ENCODE measurements around the gene RSAD2.

The RSAD2 gene

DNA sequence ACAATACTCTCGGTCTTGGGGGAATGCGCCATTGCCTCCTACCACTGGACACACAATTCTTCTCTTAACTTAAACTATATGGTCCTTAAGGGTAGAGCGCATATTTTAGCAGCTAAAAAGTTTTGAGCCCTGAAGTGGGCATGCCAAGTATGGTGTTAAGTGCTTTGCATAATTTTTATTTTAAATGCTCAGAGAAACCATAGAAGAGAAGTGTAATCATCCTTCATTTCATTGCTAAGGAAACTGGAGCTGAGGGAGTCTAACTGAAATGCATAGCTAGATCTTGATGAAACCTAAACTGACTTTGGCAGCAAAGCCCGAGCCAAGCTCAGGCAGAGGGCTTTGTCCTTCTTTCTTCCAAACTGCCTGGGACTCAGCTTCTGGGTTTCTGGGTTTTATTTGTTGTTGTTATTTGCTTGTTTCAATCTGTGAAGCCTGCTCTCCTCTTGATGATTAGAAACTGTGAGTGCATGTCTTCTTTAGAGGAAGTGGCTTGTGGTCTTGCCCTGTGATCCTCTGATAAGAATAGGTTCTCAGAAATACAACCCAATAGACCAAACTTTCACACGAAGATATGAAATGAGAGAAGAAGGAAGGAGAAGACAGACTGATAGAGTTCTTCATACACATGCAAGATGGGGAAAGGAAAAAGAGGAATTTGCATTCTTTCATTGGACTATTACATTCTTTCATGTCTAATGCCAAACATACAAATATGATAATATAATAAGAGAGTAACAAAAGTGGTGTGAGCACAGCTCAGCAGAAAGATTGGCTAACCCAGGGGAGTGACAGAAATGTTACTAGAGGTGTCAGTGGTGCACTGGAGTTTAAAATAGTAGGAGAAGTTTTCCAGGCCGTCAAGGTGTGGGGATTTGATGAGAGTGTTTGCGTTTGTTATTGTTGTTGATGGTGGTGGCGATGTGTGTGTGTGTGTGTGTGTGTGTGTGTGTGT lies 32.1 kb downstream of the RSAD2 start:
- peak; percentile 32 for DNase-seq

DNA sequence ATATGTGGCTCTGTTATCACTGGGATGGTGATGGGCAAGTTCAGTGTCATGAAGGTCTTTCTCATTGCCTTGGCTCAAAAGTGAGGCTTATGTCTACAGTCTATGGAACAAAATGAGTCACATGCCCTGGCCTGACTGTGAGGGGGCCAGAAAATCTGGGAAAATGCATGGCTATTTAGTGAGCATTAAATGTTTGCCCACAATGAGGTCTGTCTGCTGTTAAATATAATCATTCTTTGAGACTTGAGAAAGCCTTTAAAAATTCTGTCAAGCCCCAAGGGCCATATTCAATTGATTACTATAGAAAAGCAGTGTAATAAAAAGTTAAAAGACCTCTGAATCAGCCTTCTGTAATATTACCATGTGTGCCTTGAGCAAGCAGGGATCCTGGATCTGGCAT lies 34.1 kb downstream of the RSAD2 start:
- DNase-seq: no peak

DNA sequence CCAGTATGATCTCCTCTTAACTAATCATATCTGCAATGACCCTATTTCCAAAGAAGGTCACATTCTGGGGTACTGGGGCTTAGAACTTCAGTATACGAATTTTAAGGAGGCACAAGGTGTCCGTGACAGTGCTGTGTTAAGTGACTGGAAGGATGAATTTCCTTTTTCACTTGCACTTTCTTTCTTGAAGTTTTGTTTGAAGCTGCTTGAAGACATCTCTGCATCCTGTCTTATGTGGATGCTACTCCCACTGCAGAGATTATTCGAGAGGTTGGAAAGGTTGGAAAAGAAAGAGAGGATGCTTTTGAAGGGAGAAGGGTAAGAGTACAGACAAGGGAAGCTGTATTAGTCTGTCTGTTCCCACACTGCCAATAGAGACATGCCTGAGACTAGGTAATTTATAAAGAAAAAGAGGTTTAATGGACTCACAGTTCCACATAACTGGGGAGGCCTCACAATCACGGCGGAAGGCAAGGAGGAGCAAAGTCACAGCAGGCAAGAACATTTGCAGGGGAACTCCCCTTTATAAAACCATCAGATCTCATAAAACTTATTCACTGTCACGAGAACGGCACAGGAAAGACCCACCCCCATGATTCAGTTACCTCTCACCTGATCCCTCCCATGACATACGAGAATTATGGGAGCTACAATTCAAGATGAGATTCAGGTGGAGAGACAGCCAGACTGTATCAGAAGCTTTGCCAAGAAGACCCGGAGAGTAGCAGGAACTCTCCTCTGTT lies 36.0 kb downstream of the RSAD2 start:
- peak; percentile 32 for DNase-seq

DNA sequence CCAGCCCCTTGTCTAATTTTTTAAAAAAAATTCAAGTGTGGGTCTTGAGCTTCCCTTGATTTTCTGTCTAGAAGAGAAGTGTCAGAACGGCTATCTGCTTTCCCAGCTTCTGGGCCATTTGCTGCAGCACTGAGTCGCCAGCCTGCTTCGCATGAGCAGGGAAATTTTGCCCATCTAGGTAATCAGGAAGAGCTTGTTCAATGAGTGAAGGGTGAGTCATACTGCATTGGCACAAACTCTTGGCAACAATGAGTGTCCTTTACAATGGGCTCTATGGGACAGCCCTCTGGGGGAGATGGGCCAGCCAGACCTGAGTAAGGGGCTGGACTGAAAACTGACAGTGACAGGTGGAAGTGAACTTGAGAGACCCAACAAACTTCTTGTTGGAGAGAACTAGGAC lies 37.3 kb downstream of the RSAD2 start:
- DNase-seq: no peak

GRCh38 chr2:6915399-6915798 lies 37.8 kb downstream of the RSAD2 start:
- no peak for DNase-seq

DNA sequence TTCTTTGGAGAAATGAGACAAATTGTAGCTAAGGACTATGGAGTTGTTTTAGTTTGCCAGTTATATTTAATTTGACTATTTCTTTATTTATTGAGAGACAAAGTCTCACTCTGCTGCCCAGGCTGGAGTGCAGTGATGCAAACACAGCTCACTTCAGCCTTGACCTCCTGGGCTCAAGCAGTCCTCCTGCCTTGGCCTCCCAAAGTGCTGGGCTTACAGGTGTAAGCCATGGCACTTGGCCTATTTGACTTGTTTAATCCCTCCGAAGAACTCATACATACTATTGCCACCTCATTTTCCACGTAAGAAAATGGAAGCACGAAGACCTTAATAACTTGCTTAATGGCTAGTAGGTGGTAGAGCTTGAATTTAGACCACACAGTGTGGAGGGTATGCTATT lies 38.6 kb downstream of the RSAD2 start:
- no peak for DNase-seq

- DNase-seq: no peak
Measured at GRCh38 chr2:6916736-6917070, 39.1 kb downstream of the RSAD2 start.

GRCh38 chr2:6917071-6917760 lies 39.6 kb downstream of the RSAD2 start, which contains the start of gene RNF144A:
Gene RNF144A, plus strand, starts transcription at chr2:6917412. Its CDS starts 79,515 bp downstream, at chr2:6996927.
- peak; percentile 68 for DNase-seq

DNA sequence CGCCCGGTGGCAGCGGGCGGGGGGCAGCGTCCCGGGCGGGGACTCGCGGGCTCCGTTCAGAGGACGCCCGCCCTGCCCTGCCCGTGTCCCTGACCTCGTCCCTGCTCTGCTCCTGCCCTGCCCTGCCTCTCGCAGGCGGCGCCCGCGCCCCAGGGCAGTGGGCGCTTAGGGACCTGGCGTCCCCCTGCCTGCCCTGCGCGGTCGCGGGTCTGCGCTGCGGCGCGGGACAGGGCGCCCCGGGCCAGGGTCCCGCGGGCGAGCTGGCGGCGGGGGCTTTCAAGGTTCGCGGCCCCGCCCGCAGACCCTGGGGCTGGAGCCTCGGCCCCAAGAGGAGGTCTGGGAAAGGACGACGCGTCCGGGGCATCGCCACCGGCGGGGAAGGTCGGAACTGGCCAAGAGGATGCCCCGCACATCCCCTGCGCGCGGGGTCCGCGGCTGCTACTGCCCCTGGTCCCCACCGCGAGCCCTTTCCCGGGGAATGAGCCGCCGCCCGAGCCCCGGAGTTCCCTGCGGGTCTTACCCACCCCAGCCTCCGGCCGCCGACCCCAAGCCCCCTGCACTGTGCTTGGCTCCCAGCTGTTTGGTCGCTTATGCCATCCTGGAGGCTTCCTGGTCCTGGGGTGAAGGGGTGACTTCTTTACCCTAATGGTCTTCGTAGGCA lies 40.3 kb downstream of the RSAD2 start:
- DNase-seq: no peak

GRCh38 chr2:6919901-6920742 lies 42.5 kb downstream of the RSAD2 start:
- DNase-seq: no peak

DNA sequence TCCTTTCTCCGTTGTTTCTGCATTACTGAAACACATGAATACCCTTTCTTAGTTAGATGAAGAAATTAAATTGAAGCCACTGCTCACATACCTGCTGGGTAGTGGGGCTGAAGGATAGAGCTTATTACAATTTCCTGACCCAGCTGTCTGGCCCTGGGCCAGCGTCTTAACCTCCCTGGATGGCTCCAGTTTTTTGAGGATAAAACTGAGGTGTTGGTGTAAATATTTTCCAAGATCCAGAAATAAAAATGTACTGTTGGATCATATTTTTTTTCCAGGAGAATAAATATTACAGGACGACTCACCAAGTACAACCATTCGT lies 43.1 kb downstream of the RSAD2 start:
- DNase-seq: no peak

DNA sequence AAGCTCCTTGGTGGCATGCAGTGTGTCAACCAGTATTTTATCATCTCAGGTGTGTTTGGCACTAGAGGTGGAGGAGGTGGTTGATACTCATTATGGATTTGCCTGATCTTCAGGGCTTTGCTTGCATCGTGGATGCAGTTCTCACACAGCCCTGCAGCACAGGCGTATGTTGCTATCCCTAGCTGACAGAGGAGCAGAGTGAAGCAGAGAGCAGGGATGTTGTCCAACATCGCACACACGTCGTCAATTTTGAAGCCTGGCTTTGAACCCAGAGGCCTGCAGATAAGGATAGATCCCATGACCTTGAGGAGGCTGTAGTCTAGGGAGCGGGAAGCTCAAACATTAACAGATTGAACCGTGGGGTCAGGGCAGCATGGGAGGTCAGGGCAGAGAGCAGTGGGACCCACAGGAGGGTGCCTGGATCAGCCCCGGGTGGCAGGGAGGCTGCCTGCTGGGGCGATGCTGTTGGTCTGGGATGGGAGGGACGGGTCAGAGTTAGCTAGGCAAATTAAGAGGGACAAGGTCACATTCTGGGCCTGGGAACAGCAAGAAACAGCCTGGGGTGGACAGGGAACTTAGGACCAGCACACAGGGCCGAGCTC lies 43.8 kb downstream of the RSAD2 start:
- DNase-seq: no peak

DNA sequence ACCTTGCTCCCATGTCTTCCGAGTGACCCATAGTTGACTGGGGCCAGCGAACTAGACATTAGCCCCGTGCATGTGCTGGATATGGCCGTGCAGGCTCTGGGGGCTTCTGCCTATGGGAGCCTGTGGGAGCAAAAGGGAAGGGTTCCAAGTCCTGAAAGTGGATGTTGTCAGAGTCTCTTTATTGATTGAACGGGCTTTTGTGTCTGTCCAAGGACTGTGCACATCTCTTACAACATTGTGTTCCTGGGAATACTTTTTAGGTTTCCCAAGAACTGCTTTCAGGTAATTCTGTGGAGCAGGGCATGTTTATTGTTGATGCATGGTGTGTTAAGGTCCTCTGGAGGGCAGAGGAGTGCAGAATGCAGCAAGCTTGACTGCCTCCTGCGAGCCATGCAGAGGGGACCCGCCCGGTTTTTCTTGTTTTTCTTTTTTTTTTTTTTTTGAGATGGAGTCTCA lies 44.7 kb downstream of the RSAD2 start:
- no peak for DNase-seq

DNA sequence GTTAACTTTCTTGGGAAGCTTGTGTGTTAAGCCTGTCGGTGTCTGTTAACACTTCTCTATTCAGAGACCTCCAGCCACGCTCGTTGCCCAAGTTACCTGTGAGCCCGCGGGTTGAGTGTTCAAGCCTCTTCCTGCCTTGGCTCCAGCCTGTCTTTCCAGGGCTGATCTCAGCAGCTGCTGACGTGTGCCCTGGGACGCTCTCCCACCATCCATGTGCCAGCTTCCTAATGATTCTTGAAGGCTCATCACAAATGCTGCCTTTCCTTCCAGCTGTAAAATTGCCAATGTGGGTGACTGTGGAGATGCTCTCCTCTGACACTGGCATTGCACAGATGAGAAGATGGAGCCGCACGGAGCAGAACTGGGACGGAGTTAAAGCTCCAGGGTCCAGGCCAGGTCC lies 45.7 kb downstream of the RSAD2 start:
- DNase-seq: no peak

GRCh38 chr2:6924101-6924923 lies 46.7 kb downstream of the RSAD2 start:
- DNase-seq: no peak

DNA sequence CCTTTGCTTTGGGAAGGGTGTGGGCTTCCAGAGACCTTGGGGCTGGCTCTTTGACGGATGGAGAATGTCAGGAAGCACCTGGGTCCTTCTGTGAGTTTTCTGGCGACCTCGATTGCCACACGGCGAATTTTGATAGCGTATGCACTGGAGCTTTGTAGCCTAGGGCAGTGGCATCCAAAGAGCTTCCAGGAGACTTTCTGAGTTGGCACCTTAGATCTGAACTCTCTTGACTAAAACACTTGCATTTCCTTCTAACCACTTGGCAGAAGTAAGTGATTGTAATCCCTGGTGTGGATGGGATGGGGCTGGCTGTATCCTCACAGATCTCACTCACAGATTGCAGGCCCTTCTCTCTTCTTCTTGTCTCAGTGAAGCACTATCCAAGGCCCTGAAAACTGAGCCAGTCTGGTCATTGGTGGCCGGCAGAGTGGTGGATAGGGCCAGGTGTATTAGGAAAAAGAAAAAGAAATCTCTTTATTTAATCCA lies 47.4 kb downstream of the RSAD2 start:
- DNase-seq: no peak

DNA sequence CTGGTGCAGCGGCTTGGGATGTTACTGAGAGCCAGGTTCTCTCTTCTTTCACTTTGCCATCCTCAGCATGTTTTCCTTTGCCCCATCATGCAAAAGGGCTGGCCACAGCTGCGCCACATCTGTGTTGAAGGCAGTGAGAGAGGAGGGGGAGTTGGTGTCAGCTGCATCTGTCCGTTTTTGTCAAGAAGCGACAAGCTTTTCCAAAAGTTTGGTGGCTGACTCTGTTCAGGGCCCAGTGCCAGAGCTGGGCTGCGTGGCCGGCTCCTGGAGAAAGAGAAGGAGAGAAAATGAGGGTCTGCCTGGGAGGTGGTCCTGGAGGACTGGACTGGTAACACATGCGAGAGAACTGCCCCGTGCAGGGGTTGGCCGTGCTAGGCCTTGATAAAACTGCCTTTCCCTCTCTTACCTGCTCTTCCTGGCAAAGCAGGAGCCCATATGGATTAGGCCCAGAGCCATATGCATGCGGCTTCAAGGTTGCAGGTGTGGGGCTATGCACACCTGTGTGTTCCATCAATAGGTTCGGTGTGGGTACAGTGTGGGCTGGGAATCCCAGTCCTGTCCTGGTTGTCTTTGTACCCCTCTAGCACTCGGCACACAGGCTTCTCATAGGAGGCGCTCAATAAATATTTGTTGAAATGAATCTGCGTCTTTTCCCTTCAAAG lies 48.6 kb downstream of the RSAD2 start:
- DNase-seq: no peak

DNA sequence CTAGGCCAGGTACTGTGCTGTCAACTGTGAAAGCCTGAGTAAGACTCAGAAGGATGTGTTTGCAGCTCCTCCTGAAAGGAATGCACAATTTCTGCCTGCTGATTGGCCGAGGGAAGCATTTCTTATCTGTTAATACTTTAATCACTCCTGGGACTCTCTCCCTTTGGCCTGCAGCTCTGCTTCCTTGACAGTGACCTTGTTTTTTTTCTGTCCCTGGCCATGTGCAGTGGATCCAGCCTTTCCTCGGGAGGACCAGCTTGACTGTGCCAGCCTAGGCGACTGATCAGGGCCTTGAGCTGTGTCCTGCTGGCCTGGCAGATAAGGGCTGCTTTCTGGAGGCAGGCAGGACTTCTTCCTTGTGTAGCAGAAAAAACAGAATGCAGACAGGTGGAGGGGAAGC lies 49.6 kb downstream of the RSAD2 start:
- no peak for DNase-seq

DNA sequence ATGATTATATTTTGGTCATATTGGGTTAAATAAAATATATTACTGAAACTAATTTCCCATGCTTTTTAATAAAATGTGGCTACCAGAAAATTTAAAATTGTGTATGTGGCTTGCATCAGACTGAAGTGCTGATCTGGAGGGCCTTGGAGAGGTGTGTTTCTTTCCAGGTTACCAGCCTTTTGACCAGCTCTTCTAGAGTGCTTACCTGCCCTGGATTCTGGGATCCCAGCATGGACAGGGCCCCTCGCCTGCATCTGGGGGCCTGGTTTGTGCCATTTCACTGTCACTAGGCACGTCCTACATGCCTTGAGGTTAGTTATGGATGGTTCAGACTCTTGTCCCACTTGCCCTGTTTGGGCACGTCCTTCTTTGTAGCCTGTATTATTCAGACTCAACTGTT lies 50.2 kb downstream of the RSAD2 start:
- no peak for DNase-seq

DNA sequence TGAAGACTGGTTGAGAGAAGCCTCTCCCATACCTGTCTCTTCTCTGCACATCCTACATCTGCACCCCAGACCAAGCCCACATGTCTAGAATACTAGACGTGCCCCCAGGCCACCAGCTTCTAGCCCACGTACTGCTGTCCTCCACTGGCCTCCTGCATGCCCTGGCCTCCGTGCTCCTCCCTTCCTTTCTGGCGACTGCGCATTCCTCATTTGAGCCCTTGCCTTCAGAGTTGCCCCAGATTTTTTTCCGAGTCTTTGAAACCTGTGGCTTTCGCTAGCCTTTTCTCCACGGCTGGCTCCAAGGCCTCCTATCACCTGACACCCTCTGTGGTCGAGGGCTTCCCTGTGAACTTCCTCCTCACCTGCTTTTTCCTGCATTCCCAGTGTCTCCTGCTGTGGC lies 50.9 kb downstream of the RSAD2 start:
- DNase-seq: no peak

Measured in CD4-positive, alpha-beta T cell treated with Interleukin-15 for 1 hour (primary cell).